HG02798 (cell line): ENCODE results near the gene DCTPP1.
A peak's percentile ranks its signal among the peaks of the same experiment; 100 is the strongest.
"Not testable (repeated sequence)": the region's sequence is repeated elsewhere in the genome, so short reads cannot be mapped to it uniquely, and the experiment has no call there.

Experiments
- ATAC-seq: cut with Tn5 transposase; IDR thresholded peaks from one replicate; pipeline ENCODE4 v1.9.1; 2021; ENCODE audit warnings: mild to moderate bottlenecking; ENCODE audit not compliant: unreplicated experiment, poor library complexity

Gene DCTPP1

DNA sequence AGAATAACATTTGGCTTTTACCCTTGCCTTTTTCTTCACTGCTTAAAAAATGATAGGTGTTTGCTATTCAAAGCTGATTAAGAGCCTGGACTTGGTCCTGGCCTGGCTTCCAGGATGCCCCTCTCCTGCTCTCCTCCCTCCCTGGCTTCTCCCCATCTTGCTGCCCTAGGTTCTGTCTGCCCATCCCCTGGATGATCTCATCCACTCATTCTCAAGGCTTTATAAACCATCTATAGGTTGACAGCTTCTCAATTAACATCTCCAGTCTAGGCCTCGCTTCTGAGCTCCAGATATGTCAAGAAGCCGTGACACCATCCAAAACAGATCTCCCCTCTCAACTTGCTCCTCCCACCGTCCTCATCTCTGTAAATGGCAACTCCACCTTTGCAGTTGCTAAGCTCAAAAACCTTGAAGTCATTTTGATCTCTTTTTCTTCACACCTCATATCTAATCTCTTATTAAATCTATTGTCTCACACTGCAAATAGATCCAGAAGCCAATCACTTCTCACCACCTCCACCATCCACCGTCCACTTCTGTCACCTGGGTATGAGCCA lies 13.7 kb downstream of the DCTPP1 start:
- ATAC-seq = no peak

DNA sequence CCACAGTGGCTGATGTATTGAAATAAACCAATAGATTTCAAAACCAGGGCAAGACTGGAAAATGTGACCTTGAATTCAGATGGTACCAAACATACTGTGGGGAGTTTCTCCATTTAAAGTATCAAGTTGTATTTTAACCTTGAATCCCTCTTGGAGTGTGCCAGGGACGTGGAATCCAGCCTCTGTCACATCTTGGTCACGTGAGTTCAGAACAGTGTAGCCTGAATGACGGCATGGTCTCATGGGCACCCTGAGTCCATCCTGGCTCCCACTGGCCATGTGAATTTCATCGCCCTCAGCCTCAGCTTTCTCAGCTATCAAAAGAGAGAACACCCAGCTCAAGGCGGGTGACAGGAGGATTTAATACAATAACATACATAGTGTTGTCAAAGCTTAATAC lies 15.7 kb downstream of the DCTPP1 start:
- no peak for ATAC-seq

DNA sequence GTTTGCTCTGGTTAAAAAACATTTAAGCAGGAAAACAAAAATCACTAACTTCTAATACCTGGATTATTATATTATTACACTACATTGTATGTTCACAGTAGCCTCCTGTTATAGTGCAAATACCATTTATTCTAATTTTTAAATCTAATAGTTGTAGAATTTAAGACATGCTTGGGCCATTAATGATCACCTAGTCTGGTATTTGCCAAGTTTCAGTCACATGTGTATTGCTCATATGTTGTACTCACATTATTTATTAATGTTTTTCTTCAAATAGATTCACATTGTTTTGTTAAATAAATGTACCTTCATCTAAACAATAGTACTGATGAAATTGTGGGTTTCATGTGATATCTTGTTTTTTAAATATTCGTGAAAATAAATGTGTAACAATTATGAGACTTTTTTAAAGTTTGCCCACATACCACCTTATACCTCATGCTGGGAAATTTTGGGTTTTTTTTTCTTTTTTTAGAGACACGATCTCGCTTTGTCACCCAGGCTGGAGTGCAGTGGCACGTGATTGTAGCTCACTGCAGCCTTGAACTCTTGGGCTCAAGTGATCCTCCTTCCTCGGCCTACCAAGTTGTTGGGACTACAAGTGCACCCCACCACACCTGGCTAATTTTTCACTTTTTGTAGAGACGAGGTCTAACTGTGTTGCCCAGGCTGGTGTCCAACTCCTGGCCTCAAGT lies 16.6 kb downstream of the DCTPP1 start:
- ATAC-seq = no peak

DNA sequence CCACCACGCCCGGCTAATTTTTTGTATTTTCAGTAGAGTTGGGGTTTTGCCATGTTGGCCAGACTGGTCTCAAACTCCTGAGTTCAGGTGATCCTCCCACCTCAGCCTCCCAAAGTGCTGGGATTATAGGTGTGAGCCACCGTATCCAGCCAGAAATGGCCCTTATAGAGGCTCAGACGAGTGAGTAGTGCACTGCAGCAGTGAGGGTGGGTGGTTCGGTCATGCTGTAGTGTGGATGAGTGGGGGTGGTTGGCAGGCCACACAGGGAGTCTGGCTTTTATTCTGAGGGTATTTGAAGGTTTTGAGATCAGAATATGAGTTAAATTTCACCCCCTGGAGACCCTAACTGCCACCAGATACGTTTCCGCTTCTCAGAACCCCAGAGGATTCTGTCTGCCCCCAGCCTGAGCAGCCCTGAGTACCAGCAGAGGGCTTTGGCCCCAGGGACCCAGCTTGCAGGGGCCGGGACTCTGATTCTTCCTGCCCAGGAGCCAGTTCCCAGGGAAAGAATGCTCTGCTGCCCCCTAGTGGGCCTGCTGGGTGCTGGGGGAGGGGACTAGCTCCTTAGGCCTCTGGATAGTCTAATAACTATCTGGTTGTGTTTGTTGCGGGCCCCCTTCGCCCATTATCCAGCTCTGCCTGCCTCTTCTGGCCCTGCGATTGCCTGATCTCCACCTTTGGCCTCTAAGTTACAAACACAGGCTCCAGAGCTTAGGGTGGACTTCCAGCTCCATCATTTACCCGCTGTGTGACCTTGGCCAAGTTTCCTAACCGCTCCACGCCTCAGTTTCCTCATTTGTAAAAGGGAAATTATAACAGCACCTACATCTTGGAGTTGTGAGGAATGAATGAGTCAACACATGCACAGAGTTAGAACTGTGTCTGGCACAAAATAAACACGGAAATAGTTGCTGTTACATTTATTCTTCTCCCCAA lies 20.4 kb downstream of the DCTPP1 start:
- peak; percentile 56 for ATAC-seq

DNA sequence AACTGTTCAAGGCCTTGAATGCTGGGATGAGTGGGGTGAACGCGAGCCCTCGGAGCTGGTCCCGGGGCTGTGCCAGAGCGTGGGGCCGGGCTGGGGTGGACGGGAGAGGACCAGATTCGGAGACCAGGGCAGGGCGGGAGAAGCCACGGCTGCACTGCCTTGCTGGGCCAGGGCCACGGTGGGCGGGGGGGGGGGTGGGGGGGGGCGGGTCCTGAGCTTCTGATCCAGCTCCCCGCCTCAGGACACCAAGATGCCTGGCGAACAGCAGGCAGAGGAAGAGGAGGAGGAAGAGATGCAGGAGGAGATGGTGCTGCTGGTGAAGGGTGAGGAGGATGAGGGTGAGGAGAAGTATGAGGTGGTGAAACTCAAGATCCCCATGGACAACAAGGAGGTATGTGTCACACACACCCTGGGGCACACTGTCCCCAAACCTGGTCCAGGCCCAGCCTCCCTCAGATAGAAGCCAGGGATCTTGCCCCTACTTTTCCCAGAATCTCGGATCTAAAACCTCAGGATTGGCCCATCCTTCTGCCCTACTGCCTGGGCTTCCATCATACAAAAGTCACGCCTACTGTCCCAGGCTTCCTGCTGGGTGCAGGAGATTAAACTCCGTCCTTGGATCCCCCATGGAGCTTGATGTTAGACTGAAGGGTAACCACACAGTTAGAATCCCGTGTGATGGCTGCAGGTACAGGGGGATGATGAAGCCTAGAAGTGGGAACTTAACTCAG lies 21.9 kb downstream of the DCTPP1 start:
- no peak for ATAC-seq

DNA sequence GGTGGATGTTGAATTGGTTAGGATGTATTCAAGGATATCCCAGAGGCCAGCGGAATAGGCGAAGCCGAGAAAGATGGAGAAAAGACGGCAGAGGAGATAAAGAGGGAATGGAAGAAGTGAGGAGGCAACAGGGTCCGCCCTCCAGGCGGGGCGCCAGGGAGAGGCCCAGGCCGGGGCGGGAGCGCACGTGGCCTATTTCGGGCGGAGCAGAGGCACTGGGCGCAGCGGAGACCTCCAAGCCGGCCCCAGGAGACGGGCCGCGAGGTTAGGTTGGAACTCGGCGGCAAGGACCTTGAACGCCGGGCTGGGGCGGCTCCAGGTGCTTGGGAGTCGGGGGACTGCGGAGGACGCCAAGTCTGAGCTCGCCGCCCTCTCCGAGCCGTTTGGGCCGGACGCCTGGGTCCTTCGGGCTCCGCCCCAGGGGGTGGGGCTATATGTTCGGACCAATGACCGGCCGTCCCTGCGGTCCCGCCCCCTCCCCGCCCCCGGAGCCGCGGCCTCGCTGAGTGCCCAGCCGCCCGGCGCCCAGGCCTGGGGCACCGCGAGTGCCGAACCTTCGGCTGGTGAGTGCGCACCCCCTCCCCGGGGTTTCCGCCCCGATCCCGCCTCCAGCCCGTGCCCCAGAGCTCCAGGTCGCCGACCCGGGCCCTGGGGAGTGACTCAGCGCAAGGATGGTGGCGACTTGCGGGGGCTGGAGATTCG lies 22.6 kb downstream of the DCTPP1 start, which contains the start of gene ZNF771:
Gene ZNF771, plus strand, starts transcription at position 505 of the 702 bp plus-strand sequence. CDS start 448 bp downstream, outside the sequence.
- peak; percentile 88 for ATAC-seq

DNA sequence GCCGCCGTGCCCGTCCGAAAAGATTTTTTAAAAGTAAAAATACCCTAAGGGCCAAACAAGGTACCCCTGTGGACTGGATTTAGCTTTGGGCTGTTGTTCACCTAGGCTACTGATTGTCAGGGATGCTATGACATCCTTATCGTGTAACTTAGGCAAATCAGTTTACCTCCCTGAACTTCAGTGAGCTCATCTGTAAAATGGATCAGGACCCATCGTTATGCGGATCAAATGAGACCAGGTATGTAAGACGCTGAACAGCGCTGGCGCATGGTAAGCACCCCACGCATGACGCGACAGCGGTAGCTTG lies 23.1 kb downstream of the DCTPP1 start:
- no peak for ATAC-seq

DNA sequence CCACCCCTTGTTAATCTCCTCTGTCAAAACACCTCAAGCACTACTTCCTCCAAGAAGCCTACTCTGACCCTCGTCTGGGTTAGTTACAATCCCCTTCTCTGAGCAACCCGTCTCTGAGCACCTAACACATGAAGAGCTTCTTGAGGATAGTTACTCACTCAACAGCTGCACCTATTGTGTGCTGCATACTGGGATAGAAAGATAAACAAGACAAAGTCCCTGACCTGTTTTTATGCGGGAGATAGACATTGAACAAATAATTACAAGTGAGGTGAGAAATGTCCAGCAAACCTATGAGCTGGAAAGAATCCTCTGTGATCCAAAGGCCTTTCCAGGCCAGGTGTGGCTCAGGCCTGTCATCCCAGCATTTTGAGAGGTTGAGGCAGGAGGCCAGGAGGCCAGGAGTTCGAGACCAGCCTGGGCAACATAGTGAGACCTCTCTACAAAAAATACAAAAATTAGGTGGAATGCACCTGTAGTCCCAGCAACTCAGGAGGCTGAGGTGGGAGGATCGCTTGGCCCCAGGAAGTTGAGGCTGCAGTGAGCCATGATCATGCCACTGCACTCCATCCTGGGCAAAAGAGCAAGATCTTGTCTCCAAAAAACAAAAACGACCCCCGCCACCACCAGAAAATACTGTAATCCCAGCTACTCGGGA lies 27.9 kb downstream of the DCTPP1 start:
- ATAC-seq = no peak

DNA sequence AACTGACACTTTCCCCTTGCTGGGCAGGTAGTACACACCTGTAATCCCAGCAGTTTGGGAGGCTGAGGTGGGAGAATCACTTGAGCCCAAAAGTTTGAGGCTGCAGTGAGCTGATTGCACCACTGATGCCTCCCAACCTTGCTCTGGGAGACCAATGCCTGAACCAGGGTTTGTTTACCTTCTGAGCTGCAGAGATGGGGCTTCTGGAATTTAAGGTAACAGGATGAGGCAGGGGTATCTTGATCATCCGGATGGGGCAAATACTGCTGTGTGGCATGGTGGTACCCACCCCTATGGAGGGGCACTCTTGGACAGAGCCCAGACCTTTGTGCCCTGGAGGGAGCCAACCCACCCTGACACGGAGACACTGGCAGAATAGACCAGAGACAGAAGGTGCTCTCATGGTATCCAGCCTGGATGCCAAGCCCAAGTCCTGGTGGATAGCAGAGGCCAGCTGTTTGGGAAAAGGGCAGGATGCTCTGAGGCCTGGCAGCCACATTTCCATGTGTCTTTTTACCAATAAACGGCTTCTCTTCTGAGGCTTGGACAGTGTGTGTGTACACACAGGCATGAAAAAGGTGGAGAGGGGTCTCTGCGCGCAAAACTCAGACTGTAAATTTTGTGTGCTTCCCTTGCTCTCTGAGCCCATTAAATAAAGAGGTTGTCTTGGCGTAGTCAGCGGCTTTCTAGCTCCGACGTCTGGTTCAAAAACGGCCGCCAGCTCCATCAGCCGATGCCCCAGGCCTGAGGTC lies 30.2 kb downstream of the DCTPP1 start:
- no peak for ATAC-seq

DNA sequence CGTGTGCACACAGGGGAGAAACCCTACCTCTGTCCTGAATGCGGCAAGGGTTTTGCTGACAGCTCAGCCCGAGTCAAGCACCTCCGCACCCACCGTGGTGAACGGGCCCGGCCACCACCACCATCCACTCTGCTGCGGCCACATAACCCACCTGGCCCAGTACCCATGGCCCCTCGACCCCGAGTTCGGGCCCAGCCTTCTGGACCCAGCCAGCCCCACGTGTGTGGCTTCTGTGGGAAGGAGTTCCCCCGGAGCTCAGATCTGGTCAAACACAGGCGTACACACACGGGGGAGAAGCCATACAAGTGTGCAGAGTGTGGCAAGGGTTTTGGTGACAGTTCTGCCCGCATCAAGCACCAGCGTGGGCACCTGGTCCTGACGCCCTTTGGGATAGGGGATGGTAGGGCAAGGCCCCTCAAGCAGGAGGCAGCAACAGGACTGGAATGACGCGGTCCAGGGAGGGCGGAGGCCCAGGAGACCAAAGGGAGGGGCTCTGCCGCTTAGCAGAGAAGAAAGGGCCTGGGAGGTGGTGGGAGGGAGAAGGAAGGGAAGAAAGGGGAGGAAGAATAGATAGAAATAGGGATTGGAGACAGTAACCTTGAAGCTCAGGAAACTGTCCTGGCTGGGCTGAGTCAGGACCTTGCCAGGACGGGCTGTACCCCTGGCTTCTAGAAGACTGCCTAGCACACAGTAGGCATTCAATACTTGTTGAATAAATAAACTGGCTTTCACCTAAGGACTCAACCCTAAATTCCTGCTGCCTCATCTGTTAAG lies 31.0 kb downstream of the DCTPP1 start:
- ATAC-seq = no peak

DNA sequence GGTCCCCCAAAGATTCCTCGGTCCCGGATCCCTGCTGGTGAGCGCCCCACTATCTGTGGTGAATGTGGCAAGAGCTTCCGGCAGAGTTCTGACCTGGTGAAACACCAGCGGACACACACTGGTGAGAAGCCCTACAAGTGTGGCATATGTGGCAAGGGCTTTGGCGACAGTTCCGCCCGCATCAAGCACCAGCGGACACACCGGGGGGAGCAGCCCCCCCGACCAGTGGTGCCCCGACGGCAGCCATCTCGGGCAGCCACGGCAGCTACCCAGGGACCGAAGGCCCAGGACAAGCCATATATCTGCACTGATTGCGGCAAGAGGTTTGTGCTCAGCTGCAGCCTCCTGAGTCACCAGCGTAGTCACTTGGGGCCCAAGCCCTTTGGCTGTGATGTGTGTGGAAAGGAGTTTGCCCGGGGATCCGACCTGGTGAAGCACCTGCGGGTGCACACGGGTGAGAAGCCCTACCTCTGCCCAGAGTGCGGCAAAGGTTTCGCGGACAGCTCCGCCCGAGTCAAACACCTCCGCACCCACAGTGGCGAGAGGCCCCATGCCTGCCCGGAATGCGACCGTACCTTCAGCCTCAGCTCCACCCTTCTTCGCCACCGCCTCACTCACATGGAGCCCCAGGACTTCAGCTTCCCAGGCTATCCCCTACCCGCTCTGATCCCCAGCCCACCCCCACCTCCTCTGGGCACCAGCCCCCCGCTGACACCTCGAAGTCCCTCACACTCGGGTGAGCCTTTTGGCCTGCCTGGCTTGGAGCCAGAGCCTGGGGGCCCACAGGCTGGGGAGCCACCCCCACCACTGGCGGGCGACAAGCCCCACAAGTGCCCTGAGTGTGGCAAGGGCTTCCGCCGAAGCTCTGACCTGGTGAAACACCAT lies 31.8 kb downstream of the DCTPP1 start:
- no peak for ATAC-seq

DNA sequence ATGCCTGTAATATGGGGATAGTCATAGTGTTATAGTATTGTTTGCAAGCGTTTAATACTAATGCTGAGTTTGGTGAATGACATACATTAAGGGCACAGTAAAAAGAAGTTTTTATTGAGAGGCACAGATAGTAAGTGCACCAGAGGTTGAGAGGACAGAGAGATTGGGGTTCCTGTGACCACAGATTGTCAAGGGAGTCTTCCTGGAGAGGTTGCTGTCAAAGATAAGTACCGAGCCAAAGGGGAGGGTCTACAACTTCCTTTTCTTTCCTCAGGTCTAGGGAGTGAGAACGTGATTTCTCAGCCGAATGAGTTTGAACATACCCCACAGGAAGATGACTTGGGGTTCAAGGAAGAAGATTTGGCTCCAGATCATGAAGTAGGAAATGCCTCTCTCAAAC lies 32.8 kb downstream of the DCTPP1 start:
- ATAC-seq = no peak

DNA sequence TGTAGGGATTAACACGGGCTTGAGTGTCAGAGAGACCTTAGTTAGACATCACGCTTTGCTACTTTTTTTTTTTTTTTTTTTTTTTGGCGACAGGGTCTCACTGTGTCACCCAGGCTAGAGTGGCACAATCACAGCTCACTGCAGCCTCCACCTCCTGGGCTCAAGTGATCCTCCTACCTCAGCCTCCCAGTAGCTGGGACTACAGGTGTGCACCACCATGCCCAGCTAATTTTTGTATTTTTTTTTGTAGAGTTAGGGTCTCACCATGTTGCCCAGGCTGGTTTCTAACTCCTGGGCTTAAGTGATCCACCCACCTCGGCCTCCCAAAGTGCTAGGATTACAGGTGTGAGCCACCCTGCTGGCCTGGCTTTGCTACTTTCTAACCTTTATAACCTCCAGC lies 33.2 kb downstream of the DCTPP1 start:
- ATAC-seq = not testable (repeated sequence)

DNA sequence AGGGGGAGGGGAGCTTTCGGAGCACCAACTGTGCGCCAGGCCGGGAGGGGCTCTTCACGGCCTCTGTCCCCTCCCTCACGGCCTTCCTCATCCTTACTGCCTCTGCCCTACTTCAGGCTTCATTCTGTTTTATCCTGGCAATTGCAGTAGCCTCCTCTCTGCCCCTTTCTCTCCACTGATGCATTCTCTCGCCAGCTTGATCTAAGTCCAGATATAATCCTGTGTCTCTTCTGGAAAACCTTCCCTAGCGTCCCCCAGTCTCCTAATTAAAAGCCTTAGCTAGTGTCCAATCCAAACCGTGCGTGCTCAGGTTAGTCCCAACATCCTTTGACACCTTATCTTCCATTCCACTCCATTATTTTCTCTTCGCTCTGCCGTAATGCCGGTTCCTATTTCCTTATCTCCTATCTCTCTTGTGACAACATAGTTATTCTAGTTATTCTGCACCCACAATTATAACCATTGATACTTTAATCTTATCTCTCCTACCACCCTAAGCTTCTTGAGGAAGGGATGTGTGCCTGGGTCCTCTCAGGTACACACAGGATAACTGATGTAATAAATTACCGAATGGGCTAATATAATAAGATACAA lies 33.7 kb downstream of the DCTPP1 start:
- ATAC-seq = no peak

DNA sequence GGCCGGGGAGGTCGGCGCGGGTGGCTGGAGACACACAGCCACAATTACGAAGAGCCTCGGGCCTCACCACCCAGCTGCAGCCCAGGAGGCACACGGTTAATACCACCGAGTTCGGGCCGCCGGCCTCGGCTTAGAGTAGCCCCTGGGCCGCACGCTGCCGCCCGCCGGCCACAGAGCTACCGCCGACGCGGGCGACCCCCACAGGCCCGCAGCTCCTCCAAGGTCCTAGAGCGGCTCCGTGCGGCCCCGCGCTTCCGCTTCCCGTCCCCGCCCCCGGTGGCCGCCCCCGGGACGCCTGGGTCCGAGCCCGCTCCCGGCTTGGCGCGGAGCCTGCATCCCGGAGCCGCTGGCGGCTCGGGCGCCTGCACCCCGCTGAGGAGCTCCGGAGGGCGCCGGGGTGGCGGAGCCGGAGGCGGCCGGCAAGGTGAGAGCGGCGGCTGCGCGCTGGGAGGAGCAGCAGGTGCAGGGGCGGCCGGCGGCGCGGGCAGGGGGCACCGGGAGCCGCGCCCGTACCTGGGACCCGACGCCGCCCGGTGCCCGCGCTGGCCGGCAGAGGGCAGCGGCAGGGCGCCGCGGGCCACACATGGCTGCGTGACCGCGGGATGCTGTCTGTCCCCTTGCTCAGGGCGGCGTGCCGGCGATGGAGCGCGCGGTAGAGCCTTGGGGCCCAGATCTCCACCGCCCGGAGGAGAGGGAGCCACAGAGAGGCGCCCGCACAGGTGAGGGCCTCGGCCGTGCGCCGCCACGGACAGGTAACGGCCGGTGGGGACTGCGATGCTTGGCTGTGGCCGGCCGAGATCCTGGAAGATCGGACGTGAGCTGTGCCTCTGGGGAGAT lies 34.5 kb downstream of the DCTPP1 start, which contains the start of gene ZNF48:
Gene ZNF48, plus strand, starts transcription at position 266 of the 837 bp plus-strand sequence. Its CDS starts 375 bp downstream, at position 641.
- peak; percentile 78 for ATAC-seq
